Natural killer cell (primary cell): Measurements from ENCODE around the gene KDM2B. TPM values are rescaled to one million over a fixed set of nuclear protein-coding genes. Genes with fewer than 3 reads are reported as not detected.
A peak's percentile ranks its signal among the peaks of the same experiment; 100 is the strongest.

Experiments used
- ATAC-seq, 3 donors: fragments of 150-1000 bp in 2 of 3; fragments of 200-7000 bp in 1 of 3; cut with Tn5 transposase; 1 replicate in 1 of 3; 2 replicates in 2 of 3; pipeline ENCODE4 v1.10.0; 2021; ENCODE audit warnings: mild to moderate bottlenecking in 2 of 3, moderate library complexity in 2 of 3
- DNase-seq, 2 donors: peaks; one replicate each; pipeline versions ENCODE4 v3.0.0 to v3.0.0-alpha.2; 2013 to 2021; ENCODE audit warnings: mixed read lengths in 1 of 2
- H3K27ac ChIP-seq: one replicate; pipeline ENCODE4 v1.5.1; 2013; ENCODE audit warnings: mild to moderate bottlenecking, low read length
- H3K27me3 ChIP-seq: one replicate; pipeline ENCODE4 v1.6.1; 2013; ENCODE audit warnings: low read length; ENCODE audit not compliant: control insufficient read depth, insufficient read depth
- H3K36me3 ChIP-seq: one replicate; pipeline ENCODE4 v1.6.1; 2013; ENCODE audit warnings: low read length; ENCODE audit not compliant: control insufficient read depth, insufficient read depth
- H3K4me1 ChIP-seq: one replicate; pipeline ENCODE4 v1.6.1; 2013; ENCODE audit warnings: low read length; ENCODE audit not compliant: control insufficient read depth, insufficient read depth
- H3K4me3 ChIP-seq: one replicate; pipeline ENCODE4 v1.5.1; 2013; ENCODE audit warnings: low read length
- H3K9me3 ChIP-seq: one replicate; pipeline ENCODE4 v1.6.1; 2013; ENCODE audit warnings: low read length; ENCODE audit not compliant: control insufficient read depth, insufficient read depth
- H3K27ac Mint-ChIP-seq, 2 donors: one replicate each; pipeline ENCODE4 v1.8.0; 2022; ENCODE audit warnings: mild to moderate bottlenecking in 2 of 2, mixed read lengths in 2 of 2, moderate library complexity in 1 of 2
- H3K27me3 Mint-ChIP-seq, 2 donors: one replicate each; pipeline ENCODE4 v1.8.0; 2022; ENCODE audit warnings: low read depth in 2 of 2, mixed read lengths in 2 of 2
- H3K36me3 Mint-ChIP-seq: one replicate; pipeline ENCODE4 v1.8.0; 2022; ENCODE audit warnings: mixed read lengths
- H3K4me1 Mint-ChIP-seq, 2 donors: one replicate each; pipeline ENCODE4 v1.8.0; 2022; ENCODE audit warnings: mixed read lengths in 2 of 2
- H3K4me3 Mint-ChIP-seq: one replicate; pipeline ENCODE4 v1.8.0; 2022; ENCODE audit warnings: mild to moderate bottlenecking, moderate library complexity, mixed read lengths
- H3K9me3 Mint-ChIP-seq, 2 donors: one replicate each; pipeline ENCODE4 v1.8.0; 2022; ENCODE audit warnings: mixed read lengths in 2 of 2
- CTCF ChIP-seq: fragments of 200-600 bp; IDR thresholded peaks from one replicate; pipeline ENCODE4 v1.8.0; 2022; ENCODE audit warnings: antibody characterized with exemption
- WGBS: methylation state at CpG from one replicate; pipeline ENCODE4 v1.1.7; 2013; ENCODE audit warnings: missing lambda C conversion rate; ENCODE audit not compliant: insufficient coverage; 5-methylcytosine and 5-hydroxymethylcytosine counted together
- intact Hi-C: fragments of 100-400 bp; cut with micrococcal nuclease; formaldehyde crosslinking; loops from one replicate; pipeline ENCODE4 v1.14.2; 2022
- total RNA-seq, 4 donors: library from RNA; stranded (reverse); fragments of 120-200 nt in 1 of 4; gene quantifications; one replicate each; pipeline versions ENCODE4 v1.2.3 to v1.2.4, GENCODE V29; 2013 to 2022

KDM2B gene
- total RNA-seq, 3 donors from 2014 or later (not counting 1 experiment from before 2014, with no cell fraction given): 97.3 to 106 (median 98.1) TPM

GRCh38 chr12:121626853-121627640, 46.2 kb upstream of the KDM2B start:
- Histone ChIP-seq H3K4me1 (peaks cover 60% of the 10 kb centered on the region), H3K36me3 (peaks cover 11% of the 10 kb centered on the region), H3K4me3 (peak overlapping the region; percentile 90), H3K27me3 (no peaks in the 10 kb centered on the region), H3K27ac (peak overlapping the region; percentile 99), H3K9me3 (no peaks in the 10 kb centered on the region)
- Mint-ChIP-seq H3K27ac (peak overlapping the region; percentile 94), H3K36me3 (no peaks in the 10 kb centered on the region), H3K27me3 (no peaks in the 10 kb centered on the region), H3K4me3 (peak overlapping the region; percentile 91), H3K9me3 (no peaks in the 10 kb centered on the region), H3K4me1 (peaks cover 49 to 59% of the 10 kb centered on the region in 2 donors)
- no peak for TF ChIP-seq CTCF
- peak; percentile 83 to 93 for DNase-seq
- intact Hi-C loops: loop anchor here (1.0 to 5.0 kb wide), 6 partner anchors 37 to 176 kb away; no protein-coding TSS in a partner anchor
- under 1% methylated on average over 53 of the region's 53 CpGs for WGBS
- ATAC-seq: peak; percentile 52 to 68 (median 58)

- peak; percentile 71 to 89 (median 78) for ATAC-seq
These were observed 45.4 kb upstream of the KDM2B start, which contains the start of gene ORAI1 for GRCh38 chr12:121626087-121626852. Gene ORAI1, plus strand, starts transcription at chr12:121626530.

GRCh38 chr12:121620333-121620891, 39.6 kb upstream of the KDM2B start:
- H3K36me3 ChIP-seq: no peaks in the 10 kb centered on the region
- no peaks in the 10 kb centered on the region for H3K9me3 ChIP-seq
- no peak for DNase-seq
- TF ChIP-seq CTCF: no peak
- H3K27me3 Mint-ChIP-seq: no peaks in the 10 kb centered on the region
- 80% methylated on average over 7 of the region's 8 CpGs for WGBS
- intact Hi-C loops: loop anchor here (5.0 kb wide), 1 partner anchor 38 kb away; the partner anchor contains the start of gene KDM2B
- H3K4me1 Mint-ChIP-seq: peaks cover 8 to 11% of the 10 kb centered on the region in 2 donors
- no peak overlapping the region for H3K4me3 Mint-ChIP-seq
- H3K27ac ChIP-seq: no peak overlapping the region
- no peak overlapping the region for H3K4me3 ChIP-seq
- no peak for ATAC-seq
- no peaks in the 10 kb centered on the region for H3K9me3 Mint-ChIP-seq
- H3K27me3 ChIP-seq: no peaks in the 10 kb centered on the region
- no peak overlapping the region for H3K27ac Mint-ChIP-seq
- H3K4me1 ChIP-seq: peaks cover 19% of the 10 kb centered on the region
- no peaks in the 10 kb centered on the region for H3K36me3 Mint-ChIP-seq

More at GRCh38 chr12:121626087-121626852, 45.4 kb upstream of the KDM2B start, which contains the start of gene ORAI1:
- H3K27me3 Mint-ChIP-seq: no peaks in the 10 kb centered on the region
- no peaks in the 10 kb centered on the region for H3K9me3 ChIP-seq
- peaks cover 41 to 52% of the 10 kb centered on the region in 2 donors for H3K4me1 Mint-ChIP-seq
- no peaks in the 10 kb centered on the region for H3K9me3 Mint-ChIP-seq
- H3K36me3 Mint-ChIP-seq: no peaks in the 10 kb centered on the region
- peak; percentile 98 for DNase-seq
- H3K27me3 ChIP-seq: no peaks in the 10 kb centered on the region
- H3K4me3 Mint-ChIP-seq: peak within 1 kb of the TSS; percentile 91
- peaks cover 10% of the 10 kb centered on the region for H3K36me3 ChIP-seq
- H3K27ac Mint-ChIP-seq: peak within 1 kb of the TSS; percentile 94
- peak within 1 kb of the TSS; percentile 90 for H3K4me3 ChIP-seq
- no peak for TF ChIP-seq CTCF
- intact Hi-C loops: loop anchor here (1.0 to 5.0 kb wide), 4 partner anchors 36 to 177 kb away; no protein-coding TSS in a partner anchor
- under 1% methylated on average over 92 of the region's 92 CpGs for WGBS
- peaks cover 52% of the 10 kb centered on the region for H3K4me1 ChIP-seq
- H3K27ac ChIP-seq: peak within 1 kb of the TSS; percentile 99
